ENCODE measurements around the gene CLDN7.

The CLDN7 gene

GRCh38 chr17:7263801-7264078 is 1.5 kb upstream of the CLDN7 start:
- TF ChIP-seq SNAI2 (CRISPR knock-in tag; IDR thresholded peaks at IDR 0.05), result no peak
- TF ChIP-seq PPARA (CRISPR knock-in tag; IDR thresholded peaks at IDR 0.05; ENCODE audit: borderline replicate concordance), result no peak
- TF ChIP-seq CSRNP3 (CRISPR knock-in tag; IDR thresholded peaks at IDR 0.05), result no peak
- no peak for TF ChIP-seq PATZ1 (CRISPR knock-in tag; IDR thresholded peaks at IDR 0.05; ENCODE audit: borderline replicate concordance)
- no peak for TF ChIP-seq TCF4 (CRISPR knock-in tag; IDR thresholded peaks at IDR 0.05; ENCODE audit: borderline replicate concordance)
- TF ChIP-seq POU6F1 (CRISPR knock-in tag; IDR thresholded peaks at IDR 0.05; ENCODE audit: borderline replicate concordance, low read depth), result no peak
- no peak for TF ChIP-seq TSHZ2 (CRISPR knock-in tag; IDR thresholded peaks at IDR 0.05)
- TF ChIP-seq RARB (CRISPR knock-in tag; IDR thresholded peaks at IDR 0.05), result no peak
- no peak for TF ChIP-seq OSR1 (CRISPR knock-in tag; IDR thresholded peaks at IDR 0.05)
- no peak for TF ChIP-seq CREB5 (CRISPR knock-in tag; IDR thresholded peaks at IDR 0.05; ENCODE audit: low read depth)
- TF ChIP-seq GLIS3 (CRISPR knock-in tag; IDR thresholded peaks at IDR 0.05), result no peak
- TF ChIP-seq ZNF8 (CRISPR knock-in tag; IDR thresholded peaks at IDR 0.05), result no peak
- no peak for TF ChIP-seq BACH2 (CRISPR knock-in tag; IDR thresholded peaks at IDR 0.05; ENCODE audit: borderline replicate concordance)
- TF ChIP-seq ARNTL (CRISPR knock-in tag; IDR thresholded peaks at IDR 0.05; ENCODE audit: borderline replicate concordance, low read depth), result no peak
- no peak for TF ChIP-seq ISL1 (CRISPR knock-in tag; IDR thresholded peaks at IDR 0.05)
- no peak for ATAC-seq

- ATAC-seq, result no peak; the same call in 2 of the 3 replicates
- no peak for TF ChIP-seq OSR1 (CRISPR knock-in tag; IDR thresholded peaks at IDR 0.05)
- TF ChIP-seq BACH2 (CRISPR knock-in tag; IDR thresholded peaks at IDR 0.05; ENCODE audit: borderline replicate concordance), result no peak
- no peak for TF ChIP-seq ARNTL (CRISPR knock-in tag; IDR thresholded peaks at IDR 0.05; ENCODE audit: borderline replicate concordance, low read depth)
- no peak for TF ChIP-seq CSRNP3 (CRISPR knock-in tag; IDR thresholded peaks at IDR 0.05)
- TF ChIP-seq ZFP30 (CRISPR knock-in tag; IDR thresholded peaks at IDR 0.05), result no peak
- TF ChIP-seq TOX (CRISPR knock-in tag; IDR thresholded peaks at IDR 0.05; ENCODE audit: borderline replicate concordance), result no peak
- no peak for TF ChIP-seq CREB5 (CRISPR knock-in tag; IDR thresholded peaks at IDR 0.05; ENCODE audit: low read depth)
- no peak for TF ChIP-seq POU6F1 (CRISPR knock-in tag; IDR thresholded peaks at IDR 0.05; ENCODE audit: borderline replicate concordance, low read depth)
- TF ChIP-seq TSHZ2 (CRISPR knock-in tag; IDR thresholded peaks at IDR 0.05), result no peak
- no peak for TF ChIP-seq ESRRG (CRISPR knock-in tag; IDR thresholded peaks at IDR 0.05)
- TF ChIP-seq CSDC2 (CRISPR knock-in tag; IDR thresholded peaks at IDR 0.05), result no peak
- no peak for TF ChIP-seq ZC3H10 (CRISPR knock-in tag; IDR thresholded peaks at IDR 0.05)
These were observed 890 bp upstream of the CLDN7 start for GRCh38 chr17:7262935-7263800.

Measured in SK-N-SH treated with all-trans-retinoic acid at 6 μM for 48 hours (cell line).